Measurements from ENCODE around the gene FHIT.

Gene FHIT

DNA sequence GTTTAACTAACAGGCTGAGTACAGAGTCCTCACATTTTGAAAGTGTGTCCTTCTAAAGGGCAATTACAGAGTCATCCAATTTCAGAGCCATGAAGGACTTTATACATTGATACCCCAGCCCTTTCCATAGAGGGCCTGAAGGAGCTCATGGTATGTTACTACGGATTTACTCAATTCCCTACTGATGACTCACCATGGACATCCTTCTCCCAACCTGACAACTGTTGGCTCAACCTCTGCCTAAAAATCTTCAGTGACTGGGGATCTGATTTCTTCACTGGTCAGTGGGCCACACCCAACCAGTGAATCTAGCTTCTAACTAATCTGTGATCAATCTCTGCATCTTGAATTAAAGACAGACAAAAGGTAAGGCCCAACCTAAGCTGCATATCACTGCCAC is 1238.0 kb downstream of the FHIT start:
- no peak for DNase-seq

GRCh38 chr3:60011218-60011617 is 1240.0 kb downstream of the FHIT start:
- no peak for DNase-seq

GRCh38 chr3:60010781-60011180 is 1240.5 kb downstream of the FHIT start:
- DNase-seq: no peak

GRCh38 chr3:60009931-60010478 is 1241.2 kb downstream of the FHIT start:
- DNase-seq: no peak

DNA sequence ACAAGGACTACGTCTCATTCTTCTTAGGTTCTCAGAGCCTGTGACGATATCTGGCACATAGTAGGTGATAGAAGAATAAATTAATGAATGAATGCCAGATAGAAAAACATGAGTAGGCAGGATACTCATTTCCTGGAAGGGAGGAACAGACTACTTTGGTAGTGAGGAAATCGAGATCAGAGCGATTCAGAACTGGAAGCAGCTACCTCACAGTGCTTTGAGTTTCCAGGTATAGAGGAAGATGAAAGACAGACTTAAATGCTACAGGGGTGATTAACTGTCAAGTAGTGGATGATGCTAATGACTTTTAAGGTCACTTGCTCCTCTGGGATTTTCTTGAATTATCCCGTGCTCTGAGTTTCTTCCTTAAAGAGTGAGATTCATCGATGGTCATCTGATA is 1249.9 kb downstream of the FHIT start:
- DNase-seq: no peak

GRCh38 chr3:60000311-60001105 is 1250.7 kb downstream of the FHIT start:
- peak; percentile 89 for DNase-seq

- peak; percentile 5 for DNase-seq
These were observed 1253.2 kb downstream of the FHIT start for GRCh38 chr3:59998058-59998457.

DNA sequence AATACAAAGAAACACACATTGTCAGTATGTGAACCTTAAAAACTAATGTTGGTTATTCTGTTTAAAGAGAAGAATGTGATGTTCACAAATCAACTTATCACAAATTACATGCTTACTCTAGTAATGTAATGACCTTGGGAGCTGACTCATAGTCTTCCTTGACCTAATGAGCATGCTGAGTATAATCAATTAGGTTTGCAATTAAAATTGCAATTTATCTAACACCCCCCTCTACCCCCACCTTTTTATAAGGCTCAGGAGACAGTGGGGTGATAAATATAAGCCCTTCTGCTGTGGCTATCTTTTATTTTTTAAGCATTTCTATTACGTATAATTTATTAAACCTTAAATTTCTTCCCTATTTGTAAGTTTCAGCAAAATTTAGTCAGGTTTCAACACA is 1253.7 kb downstream of the FHIT start:
- DNase-seq: no peak

DNA sequence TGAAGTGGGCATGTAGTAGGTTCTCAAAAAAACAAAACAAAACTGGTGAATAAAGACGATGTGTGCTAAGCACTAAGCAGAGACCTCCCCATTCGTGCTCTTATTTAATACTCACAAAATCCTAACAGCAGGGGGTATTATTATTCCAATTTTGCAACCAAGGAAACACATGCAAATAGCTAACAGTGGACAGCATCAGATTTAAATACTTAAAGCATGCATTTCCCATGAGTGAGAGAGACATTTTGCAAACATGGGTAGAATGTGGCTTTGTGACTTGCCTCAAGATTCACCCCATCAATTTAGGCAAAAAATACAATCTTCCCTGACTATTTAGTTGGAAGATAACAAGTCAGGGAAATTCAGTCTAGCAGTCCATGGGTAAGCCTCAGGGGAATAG is 1255.2 kb downstream of the FHIT start:
- DNase-seq: peak; percentile 38

- no peak for DNase-seq
These were observed 1255.7 kb downstream of the FHIT start for GRCh38 chr3:59995563-59995962.

GRCh38 chr3:59994732-59995304 is 1256.4 kb downstream of the FHIT start:
- no peak for DNase-seq

GRCh38 chr3:59992578-59992977 is 1258.7 kb downstream of the FHIT start:
- DNase-seq: no peak

- peak; percentile 74 for DNase-seq
These were observed 1260.3 kb downstream of the FHIT start for GRCh38 chr3:59990915-59991314.

- DNase-seq: no peak
These were observed 1268.7 kb downstream of the FHIT start for GRCh38 chr3:59982510-59982909.

DNA sequence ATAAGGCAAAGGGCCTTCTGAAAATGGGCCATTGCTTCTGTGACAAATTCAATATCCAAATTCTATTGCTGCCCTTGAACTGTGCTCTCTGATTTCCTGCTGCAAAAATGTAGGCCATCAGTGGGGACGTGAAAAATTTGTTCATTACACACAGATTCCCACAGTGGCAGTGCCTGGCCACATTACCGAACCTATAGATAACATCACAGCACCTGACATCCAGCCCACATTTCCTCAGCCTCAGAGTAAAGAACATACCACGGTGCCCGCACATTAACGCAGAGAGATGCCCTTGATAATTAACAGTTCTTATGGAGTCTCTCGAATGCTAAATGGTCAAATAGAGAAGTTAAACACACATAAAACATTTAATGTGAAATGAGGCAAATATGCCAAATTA is 1269.9 kb downstream of the FHIT start:
- peak; percentile 8 for DNase-seq

GRCh38 chr3:59980576-59980975 is 1270.7 kb downstream of the FHIT start:
- no peak for DNase-seq

DNA sequence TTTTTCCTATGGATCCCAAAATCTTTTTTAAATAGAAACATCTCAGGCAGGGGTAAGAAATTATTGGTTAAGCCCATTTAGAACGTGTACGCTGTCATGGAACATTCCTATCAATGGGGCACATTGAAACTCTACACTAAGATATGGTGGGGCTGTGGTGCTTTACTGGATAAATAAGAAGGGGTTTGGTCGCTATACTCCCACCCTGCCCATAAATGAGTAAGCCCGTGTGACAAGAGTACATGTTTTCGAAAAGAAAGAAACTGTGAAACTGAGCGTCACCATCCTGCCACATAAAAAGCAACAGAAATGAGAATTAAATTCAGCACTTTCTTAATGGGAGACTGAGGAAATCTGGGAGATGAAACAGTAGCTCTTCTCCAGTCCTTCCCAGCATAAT is 1271.7 kb downstream of the FHIT start:
- DNase-seq: no peak

DNA sequence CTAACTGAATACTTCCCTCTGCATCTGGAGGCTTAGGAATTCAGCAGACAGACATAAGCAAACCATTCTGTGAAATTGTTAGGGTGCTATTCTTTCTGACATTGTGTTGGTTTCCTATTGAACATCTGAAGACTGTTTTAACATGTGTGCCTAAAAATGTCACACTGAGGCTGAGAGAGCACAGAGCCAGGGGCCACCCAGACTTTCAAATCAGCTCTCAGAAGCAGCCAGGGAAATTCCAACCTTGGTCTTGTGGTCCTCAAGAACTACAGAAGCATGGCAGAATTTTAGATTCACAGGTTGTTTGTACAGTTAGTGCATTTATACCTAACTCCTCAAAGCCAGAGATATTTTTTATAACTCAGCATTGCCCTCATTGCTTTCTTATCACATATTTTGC is 1272.3 kb downstream of the FHIT start:
- no peak for DNase-seq

DNA sequence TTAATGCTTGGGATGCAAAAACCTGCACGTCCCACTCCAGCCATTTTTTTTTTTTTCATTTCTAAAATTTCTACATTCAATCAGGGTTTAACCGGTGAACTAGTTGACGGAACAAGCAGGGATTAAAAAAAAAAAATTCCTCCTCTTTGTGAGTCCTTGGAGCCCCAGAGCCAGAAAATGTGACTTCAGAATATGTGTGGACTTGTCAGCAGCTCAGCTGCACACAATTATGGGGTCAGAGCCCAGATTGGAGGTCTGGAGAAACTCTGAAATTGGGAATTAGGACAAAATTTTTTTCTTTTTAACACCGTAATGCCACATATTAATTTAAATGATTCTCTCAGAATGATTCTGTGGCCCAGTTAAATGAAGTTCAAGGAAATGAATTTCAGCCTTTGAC is 1280.5 kb downstream of the FHIT start:
- DNase-seq: no peak

DNA sequence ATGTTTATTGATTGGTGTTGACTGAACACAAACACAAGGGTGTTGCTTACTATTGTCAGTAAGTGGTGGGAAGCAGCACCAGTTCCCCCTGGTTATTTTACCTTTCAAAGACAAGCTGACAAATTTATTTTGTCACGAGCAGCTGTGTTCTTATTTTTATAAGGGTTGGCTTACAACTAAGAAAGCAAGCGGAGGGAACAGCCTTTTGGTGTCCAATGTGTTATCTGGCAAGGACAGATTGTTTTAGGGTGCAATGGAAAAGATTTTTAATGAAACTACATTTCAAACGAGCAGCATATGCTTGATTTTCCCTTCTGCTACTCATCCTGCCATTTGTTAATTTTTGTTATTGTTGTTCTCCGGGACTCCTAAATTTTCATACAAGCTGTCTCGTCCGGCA is 1280.9 kb downstream of the FHIT start:
- no peak for DNase-seq

DNA sequence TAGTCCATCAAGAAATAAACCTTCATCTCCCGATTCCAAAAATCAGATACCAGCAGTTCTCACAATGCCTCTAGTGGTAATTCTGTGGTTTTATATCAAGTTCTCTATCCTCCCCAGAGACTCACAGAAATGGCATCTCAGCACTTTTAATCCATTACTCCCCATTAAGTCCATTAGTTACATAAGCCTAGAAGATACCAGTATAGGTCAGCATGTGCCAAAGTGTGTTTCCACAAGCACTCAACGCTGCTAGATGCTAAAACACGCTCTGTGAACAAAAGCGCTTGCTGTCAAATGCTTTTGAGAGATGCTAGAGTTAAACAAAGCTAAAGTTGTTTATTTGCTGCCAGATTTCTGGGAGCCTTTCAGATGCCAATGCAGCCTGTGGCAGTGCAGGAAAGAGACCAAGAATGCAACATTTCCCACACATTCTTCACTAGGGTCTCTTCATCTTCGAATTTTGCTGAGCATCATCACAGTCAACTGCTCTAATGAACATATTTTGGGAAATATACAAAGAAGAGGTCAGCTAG is 1282.7 kb downstream of the FHIT start:
- DNase-seq: no peak

GRCh38 chr3:59963676-59964075 is 1287.6 kb downstream of the FHIT start:
- no peak for DNase-seq

- no peak for DNase-seq
These were observed 1294.1 kb downstream of the FHIT start for GRCh38 chr3:59957150-59957549.

DNA sequence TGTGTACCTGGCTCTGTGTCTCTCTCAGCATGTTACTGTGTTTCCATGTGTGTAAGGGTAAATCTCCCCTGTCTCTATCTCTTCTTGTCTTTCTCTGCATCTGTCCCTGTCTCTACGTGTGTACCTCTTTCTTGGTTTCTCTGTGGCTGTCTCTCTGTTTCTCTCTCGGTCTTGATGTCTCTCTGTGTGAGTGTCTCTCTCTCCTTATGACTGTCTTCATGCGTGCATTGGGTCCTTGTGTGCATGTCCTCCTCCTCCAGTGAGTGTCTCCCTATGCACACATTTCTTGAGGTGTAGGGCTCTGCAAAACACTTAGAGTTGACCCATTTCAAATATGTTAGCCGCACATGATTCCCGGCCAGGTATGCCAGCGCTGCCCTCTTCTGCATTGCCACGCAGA is 1298.1 kb downstream of the FHIT start:
- no peak for DNase-seq

Measured in NCI-H146 (cell line).